Measurements from ENCODE around the gene LUM.
"Not testable (repeated sequence)": the region's sequence is repeated elsewhere in the genome, so short reads cannot be mapped to it uniquely, and the experiment has no call there.

The LUM gene

DNA sequence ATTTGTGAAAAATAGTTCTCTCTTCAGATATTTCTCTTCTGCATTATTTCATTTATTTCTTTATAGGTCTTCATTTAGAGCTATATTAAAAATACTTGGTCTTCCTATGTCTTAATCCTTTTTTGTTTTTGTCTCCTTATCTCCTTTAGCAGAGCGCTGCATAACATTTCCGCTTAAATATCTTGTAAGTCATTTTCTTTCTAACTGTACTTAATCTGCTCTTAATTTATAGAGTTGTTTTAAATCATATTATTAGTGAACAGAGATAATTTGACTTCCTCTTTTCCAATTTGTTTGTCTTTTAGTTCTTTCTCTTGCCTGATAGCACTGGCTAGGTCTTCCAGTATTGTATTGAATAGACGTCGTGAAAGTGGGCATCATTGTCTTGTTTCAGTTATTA is 18.0 kb downstream of the LUM start:
- no peak overlapping the region for H3K27ac ChIP-seq (ENCODE audit: low read length)

GRCh38 chr12:91091916-91092715 is 19.2 kb downstream of the LUM start:
- Histone ChIP-seq H3F3A (ENCODE audit: insufficient read depth, low read length) (no peaks in the 10 kb centered on the region), H3K9ac (ENCODE audit: low read length) (no peak overlapping the region), H3K79me2 (ENCODE audit: low read length) (no peaks in the 10 kb centered on the region), H4K20me1 (ENCODE audit: insufficient read depth, low read length) (no peaks in the 10 kb centered on the region), H3K36me3 (replicated peaks; ENCODE audit: insufficient read depth, low read length) (no peaks in the 10 kb centered on the region), H3K27me3 (replicated peaks; ENCODE audit: insufficient read depth, low read length) (no peaks in the 10 kb centered on the region), H3K4me1 (ENCODE audit: low read length) (no peaks in the 10 kb centered on the region), H3K9me3 (replicated peaks; ENCODE audit: insufficient read depth, low read length) (no peaks in the 10 kb centered on the region), H3K4me2 (ENCODE audit: low read depth, low read length) (no peak overlapping the region), H2AFZ (ENCODE audit: low read length) (no peak overlapping the region), H3K27ac (ENCODE audit: low read length) (no peak overlapping the region), H3K4me3 (ENCODE audit: low read length) (no peak overlapping the region), H3K9me2 (replicated peaks; ENCODE audit: insufficient read depth, low read length) (no peaks in the 10 kb centered on the region)
- no peak for DNase-seq
- TF ChIP-seq, protein P1, sequence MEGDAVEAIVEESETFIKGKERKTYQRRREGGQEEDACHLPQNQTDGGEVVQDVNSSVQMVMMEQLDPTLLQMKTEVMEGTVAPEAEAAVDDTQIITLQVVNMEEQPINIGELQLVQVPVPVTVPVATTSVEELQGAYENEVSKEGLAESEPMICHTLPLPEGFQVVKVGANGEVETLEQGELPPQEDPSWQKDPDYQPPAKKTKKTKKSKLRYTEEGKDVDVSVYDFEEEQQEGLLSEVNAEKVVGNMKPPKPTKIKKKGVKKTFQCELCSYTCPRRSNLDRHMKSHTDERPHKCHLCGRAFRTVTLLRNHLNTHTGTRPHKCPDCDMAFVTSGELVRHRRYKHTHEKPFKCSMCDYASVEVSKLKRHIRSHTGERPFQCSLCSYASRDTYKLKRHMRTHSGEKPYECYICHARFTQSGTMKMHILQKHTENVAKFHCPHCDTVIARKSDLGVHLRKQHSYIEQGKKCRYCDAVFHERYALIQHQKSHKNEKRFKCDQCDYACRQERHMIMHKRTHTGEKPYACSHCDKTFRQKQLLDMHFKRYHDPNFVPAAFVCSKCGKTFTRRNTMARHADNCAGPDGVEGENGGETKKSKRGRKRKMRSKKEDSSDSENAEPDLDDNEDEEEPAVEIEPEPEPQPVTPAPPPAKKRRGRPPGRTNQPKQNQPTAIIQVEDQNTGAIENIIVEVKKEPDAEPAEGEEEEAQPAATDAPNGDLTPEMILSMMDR (IDR thresholded peaks at IDR 0.05; ENCODE audit: low read length), result no peak
- TF ChIP-seq EZH2 (optimal IDR thresholded peaks at IDR 0.05; ENCODE audit: low read depth, low read length) (no peak), EZH2phosphoT487 (IDR thresholded peaks at IDR 0.05; ENCODE audit: low read length) (no peak)

More for the DNA sequence above, 18.0 kb downstream of the LUM start:
- DNase-seq, result no peak
- Histone ChIP-seq H4K20me1 (ENCODE audit: insufficient read depth, low read length) (no peaks in the 10 kb centered on the region), H3K36me3 (replicated peaks; ENCODE audit: insufficient read depth, low read length) (no peaks in the 10 kb centered on the region), H3K4me2 (ENCODE audit: low read depth, low read length) (no peak overlapping the region), H3K9ac (ENCODE audit: low read length) (no peak overlapping the region), H3K79me2 (ENCODE audit: low read length) (no peaks in the 10 kb centered on the region), H3K27me3 (replicated peaks; ENCODE audit: insufficient read depth, low read length) (no peaks in the 10 kb centered on the region), H3K9me3 (replicated peaks; ENCODE audit: insufficient read depth, low read length) (no peaks in the 10 kb centered on the region), H3K9me2 (replicated peaks; ENCODE audit: insufficient read depth, low read length) (no peaks in the 10 kb centered on the region), H3K4me3 (ENCODE audit: low read length) (no peak overlapping the region), H3F3A (ENCODE audit: insufficient read depth, low read length) (no peaks in the 10 kb centered on the region), H3K4me1 (ENCODE audit: low read length) (no peaks in the 10 kb centered on the region), H2AFZ (ENCODE audit: low read length) (no peak overlapping the region)
- TF ChIP-seq EZH2phosphoT487 (IDR thresholded peaks at IDR 0.05; ENCODE audit: low read length) (no peak), EZH2 (optimal IDR thresholded peaks at IDR 0.05; ENCODE audit: low read depth, low read length) (no peak)
- TF ChIP-seq, protein P1 (IDR thresholded peaks at IDR 0.05; ENCODE audit: low read length), result no peak

DNA sequence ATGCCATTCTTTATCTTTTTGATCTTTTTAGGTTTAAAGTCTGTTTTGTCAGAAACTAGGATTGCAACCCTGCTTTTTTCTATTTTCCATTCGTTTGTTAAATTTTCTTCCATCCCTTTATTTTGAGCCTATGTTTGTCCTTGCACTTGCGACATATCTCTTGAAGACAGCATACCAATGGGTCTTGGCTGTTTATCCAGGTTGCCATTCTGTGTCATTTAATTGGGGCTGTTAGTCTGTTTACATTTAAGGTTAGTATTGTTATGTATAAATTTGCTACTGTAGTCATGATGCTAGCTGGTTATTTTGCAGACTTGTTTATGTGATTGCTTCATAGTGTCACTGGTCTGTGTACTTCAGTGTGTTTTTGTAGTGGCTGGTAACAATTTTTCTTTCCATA is 21.3 kb downstream of the LUM start:
- H3K27ac ChIP-seq (ENCODE audit: low read length), result not testable (repeated sequence)

GRCh38 chr12:91080041-91080440 is 31.3 kb downstream of the LUM start:
- no peaks in the 10 kb centered on the region for H3K9me2 ChIP-seq (replicated peaks; ENCODE audit: insufficient read depth, low read length)
- TF ChIP-seq, protein P1 (IDR thresholded peaks at IDR 0.05; ENCODE audit: low read length), result no peak
- TF ChIP-seq EZH2 (optimal IDR thresholded peaks at IDR 0.05; ENCODE audit: low read depth, low read length) (no peak), EZH2phosphoT487 (IDR thresholded peaks at IDR 0.05; ENCODE audit: low read length) (no peak)
- H3F3A ChIP-seq (ENCODE audit: insufficient read depth, low read length), result no peaks in the 10 kb centered on the region
- no peaks in the 10 kb centered on the region for H3K79me2 ChIP-seq (ENCODE audit: low read length)
- no peak overlapping the region for H3K27ac ChIP-seq (ENCODE audit: low read length)
- H3K4me2 ChIP-seq (ENCODE audit: low read depth, low read length), result no peak overlapping the region
- H3K27me3 ChIP-seq (replicated peaks; ENCODE audit: insufficient read depth, low read length), result no peaks in the 10 kb centered on the region
- H2AFZ ChIP-seq (ENCODE audit: low read length), result no peak overlapping the region
- H3K4me3 ChIP-seq (ENCODE audit: low read length), result no peak overlapping the region
- H3K4me1 ChIP-seq (ENCODE audit: low read length), result no peaks in the 10 kb centered on the region
- H3K9ac ChIP-seq (ENCODE audit: low read length), result no peak overlapping the region
- H3K36me3 ChIP-seq (replicated peaks; ENCODE audit: insufficient read depth, low read length), result no peaks in the 10 kb centered on the region
- no peaks in the 10 kb centered on the region for H3K9me3 ChIP-seq (replicated peaks; ENCODE audit: insufficient read depth, low read length)
- no peak for DNase-seq
- no peaks in the 10 kb centered on the region for H4K20me1 ChIP-seq (ENCODE audit: insufficient read depth, low read length)

More for the DNA sequence above, 21.3 kb downstream of the LUM start:
- not testable (repeated sequence) for H3K9me2 ChIP-seq (replicated peaks; ENCODE audit: insufficient read depth, low read length); H3K79me2 ChIP-seq (ENCODE audit: low read length); H3K27me3 ChIP-seq (replicated peaks; ENCODE audit: insufficient read depth, low read length); H2AFZ ChIP-seq (ENCODE audit: low read length); H3K4me3 ChIP-seq (ENCODE audit: low read length); H3K9ac ChIP-seq (ENCODE audit: low read length); H3K4me2 ChIP-seq (ENCODE audit: low read depth, low read length); H3K4me1 ChIP-seq (ENCODE audit: low read length); H4K20me1 ChIP-seq (ENCODE audit: insufficient read depth, low read length); H3K9me3 ChIP-seq (replicated peaks; ENCODE audit: insufficient read depth, low read length); H3K36me3 ChIP-seq (replicated peaks; ENCODE audit: insufficient read depth, low read length); DNase-seq; H3F3A ChIP-seq (ENCODE audit: insufficient read depth, low read length)

All from MM.1S (cell line).